ENCODE data around the gene BAZ1B.
A peak's percentile ranks its signal among the peaks of the same experiment; 100 is the strongest.
"Not testable (repeated sequence)": the region's sequence is repeated elsewhere in the genome, so short reads cannot be mapped to it uniquely, and the experiment has no call there.

BAZ1B gene

DNA sequence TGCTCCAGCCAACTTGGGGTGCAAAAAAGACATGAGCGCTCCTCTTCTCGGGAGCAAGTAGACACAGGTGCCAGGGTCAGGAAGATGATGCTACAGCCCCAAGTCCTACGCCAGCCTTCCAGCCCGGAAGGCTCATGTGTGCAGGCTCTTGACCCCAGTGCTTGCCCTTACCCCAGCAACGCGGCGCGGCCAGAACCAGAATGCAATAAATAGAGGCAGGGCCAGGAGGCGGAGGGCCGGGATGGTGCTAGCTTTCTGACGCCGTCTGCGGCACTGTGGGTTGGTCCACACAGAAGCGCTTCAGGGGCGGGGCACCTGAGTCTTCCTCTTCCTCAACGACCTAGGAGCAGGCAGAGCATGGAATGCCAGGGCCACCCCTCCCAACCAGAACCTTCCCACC lies 15.0 kb upstream of the BAZ1B start:
- H3K36me3 ChIP-seq (ENCODE audit: control insufficient read depth, insufficient read depth, low read length), result peaks cover 50% of the 10 kb centered on the region
- H3K4me3 ChIP-seq (ENCODE audit: low read depth, low read length), result no peak overlapping the region
- no peaks in the 10 kb centered on the region for H3K4me1 ChIP-seq (ENCODE audit: control insufficient read depth, insufficient read depth, low read length)
- no peak overlapping the region for H3K9ac ChIP-seq (ENCODE audit: low read length)
- H3K9me3 ChIP-seq (ENCODE audit: control insufficient read depth, insufficient read depth, low read depth, low read length), result no peaks in the 10 kb centered on the region
- no peaks in the 10 kb centered on the region for H3K27me3 ChIP-seq (ENCODE audit: control insufficient read depth, insufficient read depth, low read length)
- no peak overlapping the region for H3K27ac ChIP-seq (ENCODE audit: low read depth, low read length)

DNA sequence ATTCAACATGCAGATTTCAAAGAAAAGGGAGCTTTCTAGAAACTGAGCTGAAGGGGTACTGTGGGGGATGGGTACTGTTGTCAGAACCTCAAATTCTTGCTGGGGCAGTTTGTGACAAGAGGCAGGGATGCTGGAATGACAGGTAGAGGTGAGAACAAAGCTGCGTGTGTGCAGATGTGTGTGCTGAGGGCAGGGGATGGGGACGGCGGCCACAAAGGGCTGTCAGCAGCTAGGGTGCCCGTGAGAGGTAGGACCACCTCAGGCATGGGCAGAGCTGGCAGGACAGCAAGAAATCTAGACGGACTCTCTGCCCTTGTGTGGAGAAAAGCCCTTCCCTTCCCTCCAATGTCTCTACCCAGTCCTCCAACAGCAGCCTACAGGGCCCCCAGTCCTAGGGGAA lies 14.4 kb upstream of the BAZ1B start:
- Histone ChIP-seq H3K36me3 (ENCODE audit: control insufficient read depth, insufficient read depth, low read length) (peaks cover 45% of the 10 kb centered on the region), H3K27me3 (ENCODE audit: control insufficient read depth, insufficient read depth, low read length) (no peaks in the 10 kb centered on the region), H3K27ac (ENCODE audit: low read depth, low read length) (no peak overlapping the region), H3K9ac (ENCODE audit: low read length) (no peak overlapping the region), H3K4me1 (ENCODE audit: control insufficient read depth, insufficient read depth, low read length) (no peaks in the 10 kb centered on the region), H3K9me3 (ENCODE audit: control insufficient read depth, insufficient read depth, low read depth, low read length) (no peaks in the 10 kb centered on the region), H3K4me3 (ENCODE audit: low read depth, low read length) (no peak overlapping the region)

DNA sequence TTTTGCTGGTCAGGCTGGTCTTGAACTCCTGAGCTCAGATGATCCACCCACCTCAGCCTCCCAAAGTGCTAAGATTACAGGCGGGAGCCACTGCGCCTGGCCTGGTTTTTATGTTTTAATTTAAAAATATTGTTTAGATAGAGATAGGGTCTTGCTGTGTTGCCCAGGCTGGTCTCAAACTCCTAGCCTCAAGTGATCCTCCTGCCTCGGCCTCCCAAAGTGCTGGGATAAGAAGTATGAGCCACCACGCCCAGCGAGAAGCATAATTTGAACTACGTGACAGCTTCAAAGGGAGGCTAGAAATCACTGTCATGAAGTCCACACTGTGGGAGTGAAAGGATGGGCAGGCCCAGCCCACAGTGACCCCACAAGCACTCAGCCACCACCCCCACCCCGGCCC lies 13.8 kb upstream of the BAZ1B start:
- H3K27ac ChIP-seq (ENCODE audit: low read depth, low read length); H3K4me1 ChIP-seq (ENCODE audit: control insufficient read depth, insufficient read depth, low read length); H3K27me3 ChIP-seq (ENCODE audit: control insufficient read depth, insufficient read depth, low read length); H3K4me3 ChIP-seq (ENCODE audit: low read depth, low read length); H3K9me3 ChIP-seq (ENCODE audit: control insufficient read depth, insufficient read depth, low read depth, low read length); H3K9ac ChIP-seq (ENCODE audit: low read length): not testable (repeated sequence)
- peaks cover 45% of the 10 kb centered on the region for H3K36me3 ChIP-seq (ENCODE audit: control insufficient read depth, insufficient read depth, low read length)

DNA sequence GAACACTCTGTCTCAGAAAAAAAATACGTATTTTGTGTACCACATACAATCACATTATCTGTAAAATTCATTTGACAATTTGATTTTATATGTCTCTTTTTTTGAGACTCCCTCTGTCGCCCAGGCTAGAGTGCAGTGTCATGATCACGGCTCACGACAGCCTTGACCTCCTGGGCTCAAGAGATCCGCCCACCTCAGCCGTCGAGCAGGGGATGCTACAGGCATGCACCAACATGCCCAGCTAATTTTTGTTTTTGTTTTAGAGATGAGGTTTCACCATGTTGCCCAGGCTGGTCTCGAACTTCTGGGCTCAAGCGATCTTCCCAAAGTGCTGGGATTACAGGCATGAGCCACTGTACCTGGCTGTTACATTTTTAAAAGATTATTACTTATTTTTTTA lies 11.6 kb upstream of the BAZ1B start:
- H3K27ac ChIP-seq (ENCODE audit: low read depth, low read length), result peak overlapping the region; percentile 46; the same call in 1 of the 2 replicates
- peaks cover 30% of the 10 kb centered on the region for H3K36me3 ChIP-seq (ENCODE audit: control insufficient read depth, insufficient read depth, low read length)
- no peaks in the 10 kb centered on the region for H3K9me3 ChIP-seq (ENCODE audit: control insufficient read depth, insufficient read depth, low read depth, low read length)
- H3K4me1 ChIP-seq (ENCODE audit: control insufficient read depth, insufficient read depth, low read length), result no peaks in the 10 kb centered on the region
- H3K9ac ChIP-seq (ENCODE audit: low read length), result no peak overlapping the region
- no peak overlapping the region for H3K4me3 ChIP-seq (ENCODE audit: low read depth, low read length)
- H3K27me3 ChIP-seq (ENCODE audit: control insufficient read depth, insufficient read depth, low read length), result no peaks in the 10 kb centered on the region

DNA sequence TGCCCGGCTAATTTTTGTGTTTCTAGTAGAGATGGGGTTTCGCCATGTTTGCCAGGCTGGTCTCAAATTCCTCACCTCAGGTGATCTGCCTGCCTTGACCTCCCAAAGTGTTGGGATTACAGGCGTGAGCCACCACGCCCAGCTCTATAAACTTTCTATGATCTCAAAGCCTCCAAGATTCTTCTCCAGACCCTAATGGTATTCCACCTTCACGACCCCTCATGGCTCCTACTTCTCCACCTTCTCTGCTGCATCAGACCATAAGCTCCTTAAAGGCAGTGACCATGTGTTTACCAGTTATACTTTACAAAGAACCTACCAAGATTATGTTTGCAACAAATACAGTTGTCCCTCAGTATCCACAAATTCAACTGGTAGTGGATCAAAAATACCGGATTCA lies 10.1 kb upstream of the BAZ1B start:
- H3K27me3 ChIP-seq (ENCODE audit: control insufficient read depth, insufficient read depth, low read length), result no peaks in the 10 kb centered on the region
- H3K4me1 ChIP-seq (ENCODE audit: control insufficient read depth, insufficient read depth, low read length), result no peaks in the 10 kb centered on the region
- peaks cover 17% of the 10 kb centered on the region for H3K36me3 ChIP-seq (ENCODE audit: control insufficient read depth, insufficient read depth, low read length)
- H3K9me3 ChIP-seq (ENCODE audit: control insufficient read depth, insufficient read depth, low read depth, low read length), result no peaks in the 10 kb centered on the region
- H3K4me3 ChIP-seq (ENCODE audit: low read depth, low read length), result no peak overlapping the region
- no peak overlapping the region for H3K27ac ChIP-seq (ENCODE audit: low read depth, low read length)
- H3K9ac ChIP-seq (ENCODE audit: low read length), result no peak overlapping the region

DNA sequence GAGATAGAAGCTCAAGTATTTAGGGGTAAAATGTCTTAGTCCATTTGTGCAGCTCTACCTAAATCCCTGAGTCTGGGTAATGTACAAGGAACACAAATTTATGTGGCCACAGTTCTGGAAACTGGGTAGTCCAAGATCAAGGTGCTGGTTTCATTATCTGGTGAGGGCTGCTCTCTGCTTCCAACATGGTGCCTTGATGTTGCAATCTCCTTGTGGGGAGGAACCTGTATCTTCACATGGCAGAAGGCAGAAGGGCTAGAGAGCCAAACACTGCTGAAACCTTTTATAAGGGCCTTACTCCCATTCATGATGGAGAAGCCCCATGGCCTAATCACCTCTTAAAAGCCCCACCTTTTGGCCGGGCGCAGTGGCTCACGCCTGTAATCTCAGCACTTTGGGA lies 8.7 kb upstream of the BAZ1B start:
- Histone ChIP-seq H3K9me3 (ENCODE audit: control insufficient read depth, insufficient read depth, low read depth, low read length) (no peaks in the 10 kb centered on the region), H3K4me1 (ENCODE audit: control insufficient read depth, insufficient read depth, low read length) (peaks cover 2% of the 10 kb centered on the region; the same call in 1 of the 2 replicates), H3K27me3 (ENCODE audit: control insufficient read depth, insufficient read depth, low read length) (no peaks in the 10 kb centered on the region), H3K36me3 (ENCODE audit: control insufficient read depth, insufficient read depth, low read length) (peaks cover 4% of the 10 kb centered on the region; the same call in 1 of the 2 replicates), H3K27ac (ENCODE audit: low read depth, low read length) (no peak overlapping the region), H3K4me3 (ENCODE audit: low read depth, low read length) (no peak overlapping the region), H3K9ac (ENCODE audit: low read length) (no peak overlapping the region)

DNA sequence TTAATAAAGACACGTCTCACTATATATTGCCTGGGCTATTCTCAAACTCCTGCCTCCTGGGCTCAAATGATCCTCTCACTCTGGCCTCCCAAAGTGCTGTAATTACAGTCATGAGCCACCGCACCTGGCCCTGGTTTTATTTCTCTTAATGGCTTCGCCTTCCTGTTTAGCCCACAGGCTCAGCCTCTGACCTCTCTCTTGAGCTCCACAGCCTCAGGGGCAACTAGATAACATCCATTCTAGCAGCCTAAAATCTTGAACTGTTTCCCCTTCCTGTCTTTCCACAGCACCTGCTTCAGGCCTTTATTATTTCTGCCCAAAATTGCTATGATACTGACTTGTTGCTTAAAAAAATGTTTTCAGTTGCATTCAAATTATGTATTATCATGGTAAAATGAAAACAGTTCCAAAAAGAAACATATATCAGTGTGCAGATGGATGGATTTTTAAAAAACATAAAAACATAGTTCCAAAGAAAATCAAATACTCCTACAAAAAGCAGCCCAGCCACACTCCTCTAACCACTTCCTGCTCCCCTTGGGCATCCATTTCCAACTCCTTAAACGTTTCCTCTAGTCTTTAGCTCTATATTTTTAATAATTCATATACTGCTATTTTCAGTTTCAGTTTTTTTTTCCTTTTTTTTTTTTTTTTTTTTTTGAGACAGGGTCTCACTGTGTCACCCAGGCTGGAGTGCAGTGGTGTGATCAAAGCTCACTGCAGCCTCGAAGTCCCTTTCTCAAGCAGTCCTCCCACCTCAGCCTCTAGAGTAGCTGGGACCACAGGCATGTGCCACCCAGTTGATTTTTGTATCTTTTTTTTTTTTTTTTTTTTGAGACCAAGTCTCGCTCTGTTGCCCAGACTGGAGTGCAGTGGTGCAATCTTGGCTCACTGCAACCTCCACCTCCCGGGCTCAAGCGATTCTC lies 5.1 kb upstream of the BAZ1B start:
- Histone ChIP-seq H3K9me3 (ENCODE audit: control insufficient read depth, insufficient read depth, low read depth, low read length) (no peaks in the 10 kb centered on the region), H3K36me3 (ENCODE audit: control insufficient read depth, insufficient read depth, low read length) (no peaks in the 10 kb centered on the region), H3K27me3 (ENCODE audit: control insufficient read depth, insufficient read depth, low read length) (no peaks in the 10 kb centered on the region), H3K4me1 (ENCODE audit: control insufficient read depth, insufficient read depth, low read length) (peaks cover 2% of the 10 kb centered on the region; the same call in 1 of the 2 replicates), H3K4me3 (ENCODE audit: low read depth, low read length) (no peak overlapping the region), H3K9ac (ENCODE audit: low read length) (no peak overlapping the region), H3K27ac (ENCODE audit: low read depth, low read length) (no peak overlapping the region)

DNA sequence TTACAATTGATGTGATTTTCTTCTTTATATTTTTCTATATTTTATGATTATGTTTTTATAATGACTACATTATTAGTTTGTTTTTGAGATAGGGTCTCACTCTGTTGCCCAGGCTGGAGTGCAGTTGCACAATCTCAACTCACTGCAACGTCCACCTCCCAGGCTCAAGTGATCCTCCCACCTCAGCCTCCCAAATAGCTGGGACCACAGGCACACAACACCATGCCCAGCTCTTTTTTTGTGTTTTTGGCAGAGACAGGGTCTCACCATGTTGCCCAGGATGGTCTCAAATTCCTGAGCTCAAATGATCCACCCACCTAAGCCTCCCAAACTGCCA lies 4.0 kb upstream of the BAZ1B start:
- H3K27ac ChIP-seq (ENCODE audit: low read depth, low read length); H3K4me3 ChIP-seq (ENCODE audit: low read depth, low read length); H3K27me3 ChIP-seq (ENCODE audit: control insufficient read depth, insufficient read depth, low read length); H3K9ac ChIP-seq (ENCODE audit: low read length); H3K36me3 ChIP-seq (ENCODE audit: control insufficient read depth, insufficient read depth, low read length); H3K9me3 ChIP-seq (ENCODE audit: control insufficient read depth, insufficient read depth, low read depth, low read length); H3K4me1 ChIP-seq (ENCODE audit: control insufficient read depth, insufficient read depth, low read length): not testable (repeated sequence)

DNA sequence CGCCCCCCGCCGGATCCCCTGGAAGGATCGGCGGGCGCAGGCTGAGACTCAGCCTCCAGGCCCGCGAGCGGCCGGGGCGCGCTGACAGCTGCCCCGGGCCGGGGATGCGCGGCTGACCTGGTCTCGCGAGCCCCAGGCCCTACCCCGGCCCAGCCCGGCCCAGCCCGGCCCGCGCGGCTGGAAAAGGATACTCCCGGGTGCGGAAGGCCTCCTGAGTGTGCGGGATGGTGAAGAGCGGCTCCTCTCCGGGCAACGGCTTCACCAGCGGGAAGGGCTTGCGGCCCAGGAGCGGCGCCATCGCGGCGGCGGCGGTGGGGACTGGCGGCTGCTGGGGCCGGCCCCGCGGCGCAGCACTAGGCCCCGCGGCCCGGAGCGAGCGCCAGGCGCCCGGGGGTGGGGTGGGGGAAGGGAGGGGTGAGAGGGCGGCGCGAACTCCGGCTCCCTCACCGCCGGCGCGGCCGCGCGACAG lies 423 bp downstream of the BAZ1B start:
- H3K4me3 ChIP-seq (ENCODE audit: low read depth, low read length), result peak overlapping the region; percentile 86
- H3K36me3 ChIP-seq (ENCODE audit: control insufficient read depth, insufficient read depth, low read length), result peaks cover 31% of the 10 kb centered on the region
- H3K4me1 ChIP-seq (ENCODE audit: control insufficient read depth, insufficient read depth, low read length), result peaks cover 5% of the 10 kb centered on the region; the same call in 1 of the 2 replicates
- no peaks in the 10 kb centered on the region for H3K9me3 ChIP-seq (ENCODE audit: control insufficient read depth, insufficient read depth, low read depth, low read length)
- peak overlapping the region; percentile 85 for H3K27ac ChIP-seq (ENCODE audit: low read depth, low read length)
- H3K9ac ChIP-seq (ENCODE audit: low read length), result peak overlapping the region; percentile 93
- no peaks in the 10 kb centered on the region for H3K27me3 ChIP-seq (ENCODE audit: control insufficient read depth, insufficient read depth, low read length)

DNA sequence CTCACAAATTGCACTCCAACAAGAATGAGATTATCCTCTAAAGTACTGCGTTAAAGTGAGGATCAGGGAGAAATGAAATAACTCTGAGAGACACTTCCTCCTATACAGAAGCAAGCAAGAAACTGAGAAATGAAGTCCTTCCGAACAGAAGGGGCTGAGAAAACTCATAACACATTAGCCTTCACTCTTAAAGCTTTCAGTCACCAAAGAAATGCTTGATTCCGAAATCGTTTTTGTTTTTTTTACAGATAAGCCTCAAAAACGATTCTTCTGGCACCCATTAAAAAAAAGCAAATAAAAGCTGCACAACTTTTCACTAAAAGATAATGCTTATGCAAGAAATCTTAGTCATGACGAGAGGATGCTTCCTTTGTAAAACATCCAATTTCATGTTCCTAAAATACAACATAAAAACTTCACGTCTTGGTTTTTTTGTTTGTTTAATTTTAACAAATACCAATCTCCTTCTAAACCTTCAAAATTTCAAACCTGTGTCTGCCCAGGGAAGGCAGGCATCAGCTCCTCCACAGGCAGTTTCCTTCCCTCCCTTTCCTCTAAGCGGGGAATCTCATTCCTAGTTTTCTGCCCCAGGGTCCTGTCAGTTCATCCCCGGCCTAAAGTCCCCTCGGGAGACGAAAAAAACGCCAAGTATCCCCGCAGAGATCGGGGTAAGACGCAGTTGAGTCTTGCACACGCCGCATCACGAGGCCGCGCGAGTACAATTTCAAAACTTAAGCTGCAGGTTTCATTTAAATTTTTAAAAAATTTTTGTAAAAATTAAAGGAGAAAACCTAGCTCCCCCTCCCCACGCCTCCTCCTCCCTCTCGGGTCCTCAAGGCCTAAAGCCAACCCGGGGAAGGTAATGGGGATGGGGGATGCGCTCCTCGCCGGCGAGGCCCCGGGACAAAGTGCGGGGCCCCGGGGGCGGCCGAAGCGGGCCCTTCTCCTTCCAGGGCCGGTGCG lies 1.1 kb downstream of the BAZ1B start:
- peak overlapping the region; percentile 93 for H3K9ac ChIP-seq (ENCODE audit: low read length)
- peaks cover 38% of the 10 kb centered on the region for H3K36me3 ChIP-seq (ENCODE audit: control insufficient read depth, insufficient read depth, low read length)
- H3K27me3 ChIP-seq (ENCODE audit: control insufficient read depth, insufficient read depth, low read length), result no peaks in the 10 kb centered on the region
- H3K27ac ChIP-seq (ENCODE audit: low read depth, low read length), result peak overlapping the region; percentile 85; the same call in 1 of the 2 replicates
- peaks cover 5% of the 10 kb centered on the region; the same call in 1 of the 2 replicates for H3K4me1 ChIP-seq (ENCODE audit: control insufficient read depth, insufficient read depth, low read length)
- peak overlapping the region; percentile 86 for H3K4me3 ChIP-seq (ENCODE audit: low read depth, low read length)
- no peaks in the 10 kb centered on the region for H3K9me3 ChIP-seq (ENCODE audit: control insufficient read depth, insufficient read depth, low read depth, low read length)
